Measurements from ENCODE around the gene LRRC46. TPM values are rescaled to one million over a fixed set of nuclear protein-coding genes. Genes with fewer than 3 reads are reported as not detected.
A peak's percentile ranks its signal among the peaks of the same experiment; 100 is the strongest.

Gene LRRC46
- total RNA-seq, 1 experiment from 2014 or later, result 0.31 TPM

- H2AFZ ChIP-seq (ENCODE audit: low read length), result no peak overlapping the region
- H3K79me2 ChIP-seq (ENCODE audit: insufficient read depth, low read length), result no peaks in the 10 kb centered on the region
- no peak overlapping the region for H2BK5ac ChIP-seq (ENCODE audit: insufficient read length, low read length)
- no peak overlapping the region for H3T11ph ChIP-seq (ENCODE audit: low read length)
- no peak overlapping the region for H2AK5ac ChIP-seq (ENCODE audit: insufficient read length, low read length)
- H2BK20ac ChIP-seq (ENCODE audit: low read depth, low read length, poor library complexity, severe bottlenecking), result no peak overlapping the region
- no peaks in the 10 kb centered on the region for H4K20me1 ChIP-seq (ENCODE audit: control insufficient read depth, insufficient read depth, insufficient read length)
- DNase-seq, result no peak
- no peak overlapping the region for H3K9ac ChIP-seq (ENCODE audit: extremely low read depth, insufficient read length, low read length)
- no peaks in the 10 kb centered on the region for H3K9me3 ChIP-seq (ENCODE audit: control insufficient read depth, low read depth, low read length)
- H3K36me3 Mint-ChIP-seq (ENCODE audit: insufficient read depth in 1 of 3, low read depth in 3 of 3), result peaks cover 0 to 2% (median 0%) of the 10 kb centered on the region in 3 experiments; a peak in 1 of 7 replicates
- no peak overlapping the region for H3K14ac ChIP-seq (ENCODE audit: insufficient read depth, low read length)
- no peak overlapping the region for H2BK120ac ChIP-seq (ENCODE audit: low read depth, low read length, poor library complexity, severe bottlenecking)
- no peak overlapping the region for H4K8ac ChIP-seq (replicated peaks; ENCODE audit: insufficient read length, low read depth, low read length)
- peaks cover 56% of the 10 kb centered on the region for H3K27me3 ChIP-seq (ENCODE audit: insufficient read depth, low read length)
- no CpG with 5 or more reads among the region's 32 CpGs for WGBS (ENCODE audit: extremely low coverage, insufficient read length, low lambda C conversion rate)
- no peak overlapping the region for H3K27ac ChIP-seq (ENCODE audit: insufficient read length, low read depth, low read length)
- peaks cover 22% of the 10 kb centered on the region for H3K23me2 ChIP-seq (ENCODE audit: insufficient read length, low read depth, low read length, poor library complexity, severe bottlenecking)
- no peak overlapping the region for H4K5ac ChIP-seq (ENCODE audit: insufficient read length, low read depth, low read length)
- H3K79me1 ChIP-seq (ENCODE audit: insufficient read depth, low read depth, low read length, poor library complexity, severe bottlenecking), result no peaks in the 10 kb centered on the region
- no peak overlapping the region for H2BK15ac ChIP-seq (ENCODE audit: low read depth, low read length)
- H3K4ac ChIP-seq (ENCODE audit: low read depth, low read length), result no peak overlapping the region
- no peak for TF ChIP-seq CTCF (conservative IDR thresholded peaks at IDR 0.05)
- peaks cover 7% of the 10 kb centered on the region for H3K4me1 ChIP-seq (ENCODE audit: insufficient read depth, low read length)
- peak overlapping the region; percentile 75 for H3K4me2 ChIP-seq (ENCODE audit: insufficient read depth, insufficient read length, low read length)
- H3K23ac ChIP-seq (ENCODE audit: insufficient read length, low read depth, low read length), result no peak overlapping the region
- H3K4me1 Mint-ChIP-seq, result peaks cover 38 to 47% of the 10 kb centered on the region in 2 experiments
- H2BK12ac ChIP-seq (ENCODE audit: insufficient read length, low read depth, low read length), result no peak overlapping the region
- no peak overlapping the region for H4K91ac ChIP-seq (ENCODE audit: insufficient read length, low read depth, low read length)
- H3K27me3 Mint-ChIP-seq (ENCODE audit: low read depth), result peaks cover 96% of the 10 kb centered on the region
- no peaks in the 10 kb centered on the region; a peak in 2 of 5 replicates for H3K9me3 Mint-ChIP-seq
- no peak overlapping the region; a peak in 1 of 7 replicates for H3K27ac Mint-ChIP-seq
- H3K56ac ChIP-seq (ENCODE audit: insufficient read length, low read depth, low read length), result no peak overlapping the region
- no peak overlapping the region for H3K18ac ChIP-seq (ENCODE audit: insufficient read length, low read depth, low read length)
- H3K4me3 Mint-ChIP-seq, result peak overlapping the region; percentile 55 to 83
Observed at GRCh38 chr17:47852113-47852949, 20.9 kb downstream of the LRRC46 start.

All from H9 (cell line).